HG03432 (cell line): Measurements from ENCODE around the gene SMOC1.

Source experiments
- ATAC-seq: cut with Tn5 transposase; IDR thresholded peaks from one replicate; pipeline ENCODE4 v1.9.1; 2021; ENCODE audit warnings: mild to moderate bottlenecking, moderate library complexity; ENCODE audit not compliant: unreplicated experiment

Gene SMOC1

DNA sequence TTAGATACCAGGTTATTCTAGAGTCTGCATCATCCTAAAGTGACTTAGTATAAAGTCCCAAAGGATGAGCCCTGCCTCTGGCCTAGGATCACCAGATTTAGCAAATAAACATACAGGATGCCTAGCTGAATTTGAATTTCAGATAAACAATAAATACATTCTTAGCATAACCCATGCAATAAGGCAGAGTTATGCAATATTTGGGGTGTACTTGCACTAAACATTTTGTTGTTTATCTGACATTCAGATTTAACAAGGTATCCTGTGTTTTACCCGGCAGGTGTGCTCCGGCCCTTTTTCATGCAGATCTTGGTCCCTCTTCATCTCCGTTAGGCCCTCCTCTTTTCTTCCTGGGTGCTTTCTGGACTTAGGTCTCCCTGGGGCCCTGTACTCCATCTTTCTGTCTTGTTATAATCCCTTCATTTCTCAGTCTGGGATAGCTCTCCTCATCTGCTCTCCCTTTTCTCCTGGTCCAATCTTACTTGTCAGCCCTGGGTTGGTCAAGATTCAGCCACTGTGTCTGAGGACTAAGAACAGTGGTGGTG, 18.1 kb upstream of the SMOC1 start:
- ATAC-seq: no peak

DNA sequence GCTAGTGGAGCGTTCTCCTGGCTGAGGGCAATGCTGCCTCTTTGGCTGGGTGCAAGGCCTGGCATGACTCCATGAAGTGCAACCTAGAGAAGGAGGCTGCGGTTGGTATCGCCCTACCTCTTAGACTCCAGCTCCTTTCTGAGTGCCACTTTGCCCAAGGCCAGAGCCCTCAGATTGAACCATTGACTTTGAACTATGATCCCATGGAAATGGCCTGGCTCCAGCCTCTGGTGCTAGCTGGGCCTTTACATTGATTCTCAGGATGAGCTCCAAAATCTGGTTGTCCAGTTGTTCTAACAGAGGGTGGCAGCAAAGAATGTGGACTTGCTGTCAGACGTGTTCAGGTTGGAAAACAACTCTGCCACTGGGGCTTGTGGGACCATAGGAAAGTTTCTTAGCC, 16.1 kb upstream of the SMOC1 start:
- ATAC-seq: no peak

DNA sequence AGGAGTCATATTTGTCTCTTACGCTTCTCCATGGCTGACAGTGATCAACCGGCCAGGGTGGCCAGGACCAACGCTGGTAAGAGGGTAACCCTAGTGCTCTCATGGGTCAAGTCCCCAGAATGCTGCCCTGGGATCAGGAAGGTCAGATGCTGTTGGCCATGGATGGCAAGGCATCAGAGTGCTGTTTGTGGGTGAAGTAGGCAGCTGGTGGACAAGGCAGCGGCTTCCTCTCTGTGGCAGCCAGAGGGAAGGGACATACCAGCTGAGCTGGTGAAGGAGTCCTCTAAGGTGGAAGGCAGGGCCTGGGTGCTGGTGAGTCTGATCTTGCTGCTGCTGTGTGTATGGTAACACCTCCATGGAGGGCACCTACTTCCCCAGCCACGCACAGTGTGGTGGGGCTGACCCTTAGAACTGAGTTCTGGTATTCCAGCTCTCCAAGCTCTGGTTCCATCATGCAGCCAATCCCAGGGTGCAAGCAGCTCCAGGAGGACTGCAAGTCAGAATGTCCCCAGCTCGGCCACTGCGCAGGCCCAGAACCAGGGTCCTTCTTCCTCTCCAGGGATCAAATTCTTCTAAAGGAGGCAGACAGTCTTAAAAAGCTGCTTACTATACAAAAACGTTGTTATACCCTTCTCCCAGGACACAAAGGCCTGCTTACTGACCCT, 13.4 kb upstream of the SMOC1 start:
- no peak for ATAC-seq

DNA sequence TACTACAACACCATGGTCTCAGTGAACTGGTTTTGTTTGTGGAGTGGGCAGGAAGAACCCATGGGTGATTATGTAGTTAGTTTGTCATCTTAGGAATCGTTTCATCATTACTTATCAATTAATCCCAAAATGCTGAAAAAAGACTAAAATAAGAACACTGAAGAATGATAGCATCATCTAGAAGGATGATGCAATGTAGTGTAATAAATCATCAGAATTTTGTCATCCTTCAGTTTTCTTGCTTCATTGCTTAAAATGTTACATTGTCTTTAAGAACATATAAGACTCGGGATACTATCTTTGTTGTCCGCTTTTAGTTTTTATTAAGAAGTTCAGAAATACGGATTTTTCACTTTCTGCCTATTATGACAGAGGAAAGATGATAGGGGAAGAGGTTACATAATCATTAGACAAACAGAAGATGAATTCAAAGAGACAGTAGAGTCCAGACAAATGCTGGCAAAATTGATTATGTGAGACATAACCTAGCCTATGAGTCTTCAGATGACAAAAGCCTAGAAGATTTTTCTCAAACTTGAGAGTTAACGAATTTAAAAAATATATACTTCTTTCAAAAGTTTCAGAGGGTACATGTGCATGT, 10.8 kb upstream of the SMOC1 start:
- no peak for ATAC-seq

DNA sequence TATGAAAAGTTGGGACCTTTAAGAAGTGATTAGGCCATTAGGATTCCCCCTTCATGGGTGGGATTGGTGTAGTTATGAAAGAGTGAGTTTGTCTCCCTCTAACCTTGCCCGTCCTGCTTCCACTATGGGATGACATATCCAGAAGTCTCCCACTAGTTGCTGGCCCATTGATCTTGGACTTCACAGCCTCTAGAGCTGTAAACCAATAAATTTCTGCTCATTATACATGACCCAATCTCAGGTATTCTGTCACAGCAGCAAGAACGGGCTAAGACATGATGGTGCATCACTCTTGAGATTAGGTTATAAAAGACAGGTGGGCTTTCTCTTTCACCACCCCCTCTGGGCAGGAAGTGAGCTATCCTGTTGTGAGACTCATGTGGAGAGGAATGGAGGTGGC, 8.6 kb upstream of the SMOC1 start:
- ATAC-seq: no peak

DNA sequence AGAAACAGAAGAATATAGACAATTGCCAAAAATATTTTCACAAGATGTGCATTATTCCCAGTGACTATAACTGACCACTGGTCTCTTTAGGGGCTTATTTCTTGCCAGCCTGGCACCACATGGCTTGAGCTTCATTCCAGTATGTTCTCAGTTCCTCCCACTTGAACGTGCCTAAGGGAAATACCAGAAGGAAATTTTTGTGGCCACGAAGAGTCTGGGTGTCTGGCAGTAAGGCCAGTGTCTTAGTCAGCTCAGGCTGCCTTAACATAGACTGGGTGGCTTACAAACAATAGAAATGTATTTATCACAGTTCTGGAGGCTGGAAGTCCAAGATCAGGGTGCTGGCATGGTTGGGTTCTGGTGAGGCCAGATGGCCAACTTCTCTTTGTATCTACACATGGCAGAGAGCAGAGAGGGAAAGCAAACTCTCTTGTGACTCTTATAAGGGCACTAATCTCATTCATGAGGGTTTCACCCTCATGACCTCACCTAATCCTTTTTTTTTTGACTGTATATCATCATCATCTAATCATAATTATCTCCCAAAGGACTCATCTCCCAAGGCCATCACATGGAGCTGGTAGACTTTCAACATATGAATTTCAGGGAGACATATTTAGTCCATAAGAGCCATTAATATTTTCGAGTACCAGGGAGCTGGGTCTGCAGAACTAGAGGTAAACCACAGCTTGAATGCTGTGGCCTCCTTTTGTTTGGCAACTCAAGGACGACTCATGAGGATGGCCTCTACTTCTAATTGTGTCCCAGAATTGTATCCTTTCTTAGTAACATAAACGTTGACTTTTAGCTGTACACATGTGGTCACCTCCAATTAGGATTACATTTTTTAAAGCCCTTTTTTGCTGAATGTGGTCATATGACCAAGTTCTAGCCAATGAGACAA, 5.1 kb upstream of the SMOC1 start:
- ATAC-seq: no peak

DNA sequence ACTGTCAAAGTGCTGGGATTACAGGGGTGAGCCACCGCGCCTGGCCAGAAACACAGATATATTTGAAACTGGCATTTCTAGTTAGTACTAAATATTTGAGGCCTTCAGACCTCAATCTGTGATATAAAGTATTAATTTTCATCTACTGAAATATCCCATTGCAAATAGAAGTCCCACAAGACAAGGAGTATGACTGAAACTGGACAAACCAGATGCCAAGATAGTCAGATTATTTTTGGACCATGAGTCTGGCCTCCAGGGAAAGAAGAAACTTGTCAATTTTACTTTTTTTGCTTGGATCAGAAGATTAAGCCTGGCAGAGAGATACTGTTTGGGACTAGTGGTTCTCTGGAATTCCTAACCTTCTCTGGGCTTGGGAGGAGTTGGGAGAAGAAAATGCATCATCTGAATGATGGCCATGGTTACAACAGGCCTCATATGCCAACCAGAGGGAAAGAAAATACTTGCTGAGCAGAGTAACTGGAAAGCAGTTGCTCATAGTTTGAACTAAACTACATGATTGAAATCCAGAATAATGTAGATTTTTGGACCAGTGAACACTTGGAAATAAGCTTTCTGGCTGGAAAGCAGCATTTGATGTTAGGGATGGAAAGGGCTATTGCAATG, 2.9 kb upstream of the SMOC1 start:
- no peak for ATAC-seq

DNA sequence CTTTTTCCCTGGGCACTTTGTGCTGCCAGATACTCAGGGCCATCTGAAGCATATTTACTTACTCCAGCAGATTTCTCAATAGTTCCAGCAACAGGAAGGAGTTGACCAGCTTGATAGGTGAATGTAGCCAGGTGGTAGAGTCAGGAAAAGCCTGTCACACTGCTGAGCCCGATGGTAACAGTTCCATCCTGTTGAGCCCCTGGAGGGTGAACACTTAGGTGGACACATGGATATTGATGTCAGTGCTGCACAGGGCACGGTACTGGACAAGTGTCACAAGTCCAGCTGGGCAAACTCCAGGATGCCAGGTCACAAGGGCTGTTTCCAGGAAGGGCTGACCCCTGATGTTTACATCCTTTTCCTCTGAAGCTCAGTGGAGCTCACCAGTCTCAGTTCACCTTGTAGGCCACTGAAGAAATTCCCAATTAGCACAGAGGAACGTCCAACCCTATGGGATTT, 2.3 kb upstream of the SMOC1 start:
- no peak for ATAC-seq

DNA sequence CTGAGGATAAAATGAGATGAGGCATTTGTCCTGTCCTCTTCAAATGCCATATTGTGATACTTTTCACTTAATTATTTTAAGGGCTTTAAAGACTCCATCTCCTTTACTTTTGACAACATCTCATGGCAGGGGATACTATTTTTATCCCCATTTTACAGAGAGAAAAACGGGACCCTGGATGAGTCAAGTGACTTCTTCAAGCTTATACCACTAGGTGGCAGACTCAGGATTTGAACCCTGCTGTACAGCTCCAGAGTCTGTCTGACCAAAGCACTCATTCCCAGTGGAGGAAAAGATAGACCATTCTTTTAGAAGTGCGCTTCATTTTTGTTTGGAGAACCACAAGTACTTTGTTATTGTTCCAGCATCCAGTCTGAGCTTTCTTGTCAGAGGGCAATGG, 1.7 kb upstream of the SMOC1 start:
- ATAC-seq: no peak

DNA sequence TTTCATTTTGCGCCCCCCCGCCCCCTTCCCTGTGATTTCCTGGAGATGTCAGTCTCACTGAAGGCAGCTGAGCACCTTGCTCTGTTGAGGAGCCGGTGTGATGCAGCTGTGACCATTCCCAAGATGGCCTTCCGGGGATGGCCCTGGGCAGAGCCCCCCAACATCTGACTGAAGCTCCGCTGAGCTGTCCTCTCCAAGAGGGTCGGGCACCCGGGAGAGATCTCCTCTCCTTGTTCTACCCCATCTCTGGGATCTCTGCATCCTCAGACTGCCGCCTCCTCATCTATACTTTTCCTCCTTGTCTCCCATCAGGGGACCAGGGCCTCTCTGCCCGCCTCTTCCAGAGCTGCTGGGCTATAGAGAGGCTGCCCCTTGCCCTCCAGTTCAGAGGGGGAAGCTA, 965 bp upstream of the SMOC1 start:
- no peak for ATAC-seq

DNA sequence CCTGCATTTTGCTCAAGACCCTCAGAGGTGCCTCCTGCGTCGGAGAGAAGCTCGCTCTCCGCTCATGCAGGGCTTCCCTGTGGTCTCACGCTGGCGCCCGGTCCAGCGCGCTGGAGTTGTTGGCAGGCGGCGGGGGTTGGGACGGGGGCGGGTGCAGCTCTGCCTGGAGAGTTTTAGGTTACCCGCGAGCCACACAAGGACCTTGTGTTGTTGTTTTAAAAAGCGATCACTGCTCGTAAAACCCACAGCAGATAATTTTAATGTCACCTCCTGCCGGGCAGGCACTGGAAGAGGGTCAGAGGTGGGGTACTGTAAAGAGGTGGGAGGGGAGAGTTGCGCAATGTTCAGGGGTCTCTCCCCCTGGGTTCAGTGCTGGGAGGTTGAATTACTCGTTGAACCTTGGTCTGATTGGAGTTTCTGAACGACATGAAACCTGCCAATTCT, 850 bp downstream of the SMOC1 start:
- no peak for ATAC-seq

DNA sequence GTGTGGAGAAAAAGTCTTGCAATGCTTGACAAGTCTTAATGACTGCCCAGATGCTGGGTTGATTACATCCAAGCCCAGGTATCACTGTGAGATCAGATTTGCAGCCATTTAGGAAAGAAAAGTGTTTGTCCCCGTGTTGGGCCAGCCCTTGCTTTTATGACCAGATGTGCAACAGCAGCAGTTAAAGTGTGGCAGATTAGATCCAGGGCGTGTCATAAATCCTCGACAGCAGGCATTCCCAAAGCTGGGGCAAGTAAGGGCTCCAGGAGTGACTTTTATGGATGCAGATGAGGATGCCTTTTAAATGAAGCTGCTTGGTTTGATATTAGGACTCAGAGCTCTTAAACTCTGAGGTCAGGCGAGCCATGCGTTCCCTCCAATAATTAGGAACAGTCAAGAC, 1.7 kb downstream of the SMOC1 start:
- no peak for ATAC-seq

DNA sequence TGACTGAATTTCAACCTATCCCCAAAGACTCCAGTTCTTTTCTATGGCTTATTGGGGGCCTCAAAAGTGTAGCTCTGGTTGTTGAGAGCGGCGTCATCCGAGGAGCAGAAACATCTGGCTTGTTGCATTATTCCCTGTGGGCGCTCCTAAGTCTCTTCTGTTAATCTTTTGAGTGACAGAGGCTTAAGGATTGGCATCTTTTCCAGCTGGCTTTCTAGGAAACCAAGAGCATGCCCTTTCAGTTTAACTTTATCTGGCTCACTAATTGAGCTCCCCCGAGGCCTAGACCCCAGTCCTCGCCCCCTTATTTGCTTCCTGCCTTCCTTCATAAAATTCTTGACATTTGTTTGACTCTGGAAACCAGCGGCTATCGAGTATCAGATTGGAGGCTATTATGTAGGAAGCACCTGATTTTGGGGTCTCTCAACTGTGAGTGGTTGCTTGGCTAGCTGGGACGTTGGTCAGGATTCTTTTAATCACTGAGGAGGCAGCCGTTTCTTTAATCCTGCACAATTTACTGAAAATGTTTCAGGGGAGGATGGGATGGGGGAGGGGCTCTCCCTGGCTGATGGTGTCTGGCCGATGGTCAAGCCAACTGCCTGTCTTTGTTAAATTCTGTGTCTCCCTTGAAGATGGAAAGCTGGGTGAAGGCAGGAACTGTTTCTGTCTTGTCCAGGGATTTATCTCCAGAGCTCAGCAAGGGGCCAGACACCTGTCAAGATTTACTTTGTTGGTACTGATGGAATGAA, 3.1 kb downstream of the SMOC1 start:
- ATAC-seq: no peak

DNA sequence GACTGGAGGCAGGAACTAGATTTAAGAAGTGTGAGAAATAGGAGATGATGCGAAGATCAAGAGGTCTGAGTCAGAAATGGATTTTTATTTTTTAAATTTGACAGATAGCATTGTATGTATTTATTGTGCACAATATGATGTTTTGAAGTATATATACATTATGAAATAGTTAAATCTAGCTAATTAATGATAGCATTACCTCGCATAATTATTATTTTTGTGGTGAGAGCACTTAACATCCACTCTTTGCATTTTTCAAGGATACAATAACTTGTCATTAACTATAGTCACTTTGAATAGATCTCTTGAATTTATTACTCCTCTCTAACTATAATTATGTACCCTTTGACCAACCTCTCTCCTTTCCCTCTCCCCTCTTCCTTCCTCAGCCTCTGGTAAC, 3.7 kb downstream of the SMOC1 start:
- ATAC-seq: no peak

DNA sequence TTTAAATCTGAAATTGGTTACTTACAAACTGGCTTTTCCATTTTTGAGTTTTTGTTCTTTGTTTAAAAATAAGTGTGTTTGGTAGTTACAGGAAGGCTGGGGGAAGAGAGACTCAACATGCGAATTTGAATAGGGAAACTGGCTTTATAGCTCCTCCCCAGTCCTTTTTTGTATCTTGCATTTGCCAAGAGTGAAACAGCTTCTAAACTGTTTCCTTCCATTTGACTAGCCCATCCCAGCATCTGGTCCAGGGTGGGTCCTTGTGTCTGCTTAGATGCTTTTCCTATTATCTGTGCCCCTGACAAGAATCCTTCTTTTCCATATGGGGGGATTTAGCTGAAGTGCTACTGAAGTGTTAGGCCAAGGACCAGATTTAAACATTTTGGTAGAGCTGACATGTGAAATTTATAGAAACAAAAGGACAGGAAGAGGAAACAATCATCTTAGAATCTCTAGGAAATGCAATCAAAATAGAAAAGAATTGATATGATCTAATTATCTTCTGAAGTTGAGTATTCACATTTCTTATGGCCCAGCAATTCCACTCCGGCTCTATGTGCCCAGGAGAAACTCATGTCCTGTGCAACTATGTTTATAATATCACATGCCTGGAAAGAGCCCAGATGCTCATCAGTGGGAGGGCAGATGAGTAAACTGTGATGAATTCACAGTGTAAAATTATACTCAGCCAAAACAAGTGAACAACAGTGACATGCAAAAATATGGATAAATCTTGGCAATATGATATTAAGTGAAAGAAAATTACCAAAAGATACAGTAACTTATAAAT, 7.4 kb downstream of the SMOC1 start:
- no peak for ATAC-seq

DNA sequence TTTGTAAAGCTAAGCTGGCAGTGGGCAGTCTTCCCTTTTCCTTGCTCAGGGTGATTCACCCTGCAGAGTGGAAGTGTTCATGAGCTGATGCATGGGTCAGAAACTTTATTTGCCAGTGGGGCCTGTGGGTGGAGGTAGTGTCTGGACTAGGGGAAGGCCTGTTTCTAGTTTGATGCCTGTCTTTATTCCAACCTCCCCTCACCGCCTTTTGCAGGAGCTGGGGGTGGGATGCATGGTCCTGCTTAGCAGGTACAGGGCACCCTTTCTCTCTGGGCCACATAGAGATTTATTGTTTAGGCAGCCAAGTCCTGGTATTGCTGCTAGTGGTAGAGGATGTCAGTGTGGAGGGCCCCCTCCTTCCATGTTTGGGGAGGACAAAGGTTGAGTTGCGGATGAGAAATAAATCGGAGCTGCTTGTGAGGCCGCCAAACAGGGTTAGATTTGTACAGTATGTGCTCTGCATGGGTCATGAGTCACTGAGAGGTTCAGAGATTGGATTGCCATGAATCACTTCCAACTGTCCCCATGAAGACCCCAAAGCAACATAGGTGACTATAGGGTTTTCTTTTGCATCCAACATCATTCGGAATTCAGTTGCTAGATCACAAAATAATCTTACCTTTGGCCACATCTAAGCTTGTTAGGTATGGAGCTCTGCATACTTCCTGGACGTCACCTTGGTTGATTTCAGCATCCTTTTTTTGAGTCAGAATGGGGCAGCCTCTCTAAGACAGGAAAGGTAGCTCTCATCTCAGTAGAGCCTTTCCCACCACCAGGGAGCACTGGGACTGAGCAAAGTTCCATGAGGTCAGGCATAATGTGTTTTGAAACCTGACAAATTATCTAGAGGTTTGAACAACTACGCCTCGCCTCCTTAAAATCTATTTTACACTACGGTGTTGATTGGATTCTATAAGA, 8.8 kb downstream of the SMOC1 start:
- ATAC-seq: no peak

DNA sequence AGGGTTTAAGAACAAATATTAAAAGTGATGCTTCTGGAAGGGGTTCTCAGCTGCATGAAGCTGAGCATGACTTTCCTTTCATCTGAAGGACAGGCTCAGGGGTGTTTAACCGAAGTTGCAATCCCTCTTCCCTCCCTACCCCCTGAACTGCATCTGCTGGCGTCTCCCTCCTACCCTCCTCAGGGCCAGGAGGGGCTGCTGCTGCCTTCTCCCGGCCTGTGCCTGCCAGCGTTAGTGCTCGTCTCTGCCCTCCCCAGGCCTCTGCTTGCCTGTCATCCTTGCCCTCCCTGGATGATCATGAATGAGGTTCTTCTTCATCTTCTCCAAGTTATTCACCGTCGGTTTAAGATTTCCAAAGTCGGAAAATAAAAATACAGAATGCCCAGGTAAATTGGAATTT, 12.2 kb downstream of the SMOC1 start:
- no peak for ATAC-seq

DNA sequence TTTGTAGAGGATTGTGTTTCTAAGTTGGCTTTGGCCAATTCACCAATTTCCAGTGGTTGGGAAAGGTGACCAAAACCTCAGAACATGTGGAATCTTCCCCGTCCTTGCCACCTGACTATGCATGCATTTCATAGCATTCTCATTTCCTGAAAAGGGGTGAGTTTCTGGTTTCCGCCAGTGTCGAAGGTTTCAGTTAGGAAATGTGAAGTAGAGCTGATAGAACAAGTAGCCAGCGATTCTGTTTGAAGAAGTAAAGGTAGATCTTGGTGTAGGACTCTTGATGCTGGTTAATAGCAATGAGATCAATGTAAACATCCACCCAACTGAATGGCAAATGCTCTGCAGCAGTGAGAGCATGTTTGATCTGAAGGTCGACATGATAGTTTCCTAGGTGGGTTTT, 15.9 kb downstream of the SMOC1 start:
- no peak for ATAC-seq

DNA sequence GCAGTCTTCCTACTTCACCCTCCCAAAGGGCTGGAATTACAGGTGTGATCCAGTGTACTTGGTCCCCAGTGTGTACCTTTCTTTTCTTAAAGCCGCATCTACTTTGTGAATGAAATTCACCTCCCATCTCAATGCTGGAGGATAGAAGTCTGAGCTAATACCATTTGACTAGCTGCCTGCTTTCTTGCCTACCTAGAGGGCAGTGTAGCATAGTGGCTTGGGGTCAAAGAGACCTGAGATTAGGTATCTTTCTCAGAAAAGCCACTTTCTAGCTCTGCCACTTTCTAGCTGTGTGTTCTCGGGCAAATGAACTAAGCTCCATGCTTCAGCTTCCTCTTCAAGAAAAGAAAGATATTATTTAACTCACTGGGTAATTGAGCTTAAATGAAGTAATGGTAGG, 16.9 kb downstream of the SMOC1 start:
- ATAC-seq: no peak
